Endothelial cell of umbilical vein (primary cell): ENCODE results near the gene INPP4B. TPM values are rescaled to one million over a fixed set of nuclear protein-coding genes. Genes with fewer than 3 reads are reported as not detected.

Source experiments
- BruUV-seq: library from RNA; stranded (reverse); fragments of 400-500 nt; replicated peaks from 2 replicates; lab custom pipeline; 2021; lab: Mats Ljungman, UMichigan
- CTCF ChIA-PET: fragments of 300-600, 350-600 bp; sonication (Branson Sonifier 250); formaldehyde crosslinking; loops from one replicate; lab custom pipeline; 2021; ENCODE audit warnings: antibody characterized with exemption, inconsistent platforms; lab: Charles Lee
- POLR2A ChIA-PET: fragments of 300-600, 350-600 bp; sonication (Branson Sonifier 250); formaldehyde crosslinking; loops from one replicate; lab custom pipeline; 2021; ENCODE audit warnings: antibody characterized with exemption, inconsistent platforms; lab: Charles Lee
- DNase-seq: peaks from one replicate; pipeline ENCODE4 v3.0.0-alpha.2; 2011; ENCODE audit warnings: low read depth, low spot score
- FAIRE-seq: peaks from 2 replicates; lab custom pipeline; 2011; peaks lifted over from hg19 to GRCh38; lab: Jason Lieb, UNC
- H2AFZ ChIP-seq: 2 replicates; pipeline ENCODE4 v1.6.0; 2012; ENCODE audit warnings: low read depth, low read length, control low read depth, inconsistent platforms
- H3K27ac ChIP-seq: 2 replicates; pipeline ENCODE4 v1.5.1; 2011; ENCODE audit warnings: low read depth, mild to moderate bottlenecking, control low read depth, low read length, moderate library complexity; ENCODE audit not compliant: insufficient read depth
- H3K27me3 ChIP-seq, 2 experiments: 2 replicates each; pipeline versions ENCODE4 v1.6.0 to v1.6.1; 2011; ENCODE audit warnings: low read length in 2 of 2, mixed read lengths in 1 of 2; ENCODE audit not compliant: control insufficient read depth in 2 of 2, insufficient read depth in 2 of 2
- H3K36me3 ChIP-seq, 2 experiments: 2 replicates in 1 of 2; 3 replicates in 1 of 2; pipeline ENCODE4 v1.5.1; 2011; ENCODE audit warnings: low read length in 2 of 2, mild to moderate bottlenecking in 1 of 2, moderate library complexity in 1 of 2; ENCODE audit not compliant: control insufficient read depth in 2 of 2, insufficient read depth in 2 of 2; ENCODE audit errors: extremely low read depth in 1 of 2
- H3K4me1 ChIP-seq: 3 replicates; pipeline ENCODE4 v1.5.1; 2011; ENCODE audit warnings: mild to moderate bottlenecking, low read length; ENCODE audit not compliant: control insufficient read depth, insufficient read depth; ENCODE audit errors: extremely low read depth
- H3K4me2 ChIP-seq: 2 replicates; pipeline ENCODE4 v1.6.1; 2011; ENCODE audit warnings: low read length, control low read depth, mixed read lengths; ENCODE audit not compliant: insufficient read depth
- H3K4me3 ChIP-seq, 3 experiments: fragments of 200-600 bp in 1 of 3; sonication (generic), shearing (Covaris generic) in 1 of 3; replicated peaks in 1 of 3; 2 replicates each; pipeline ENCODE4 v1.5.1; 2011 to 2016; ENCODE audit warnings: control low read depth in 3 of 3, low read length in 3 of 3, mild to moderate bottlenecking in 2 of 3, inconsistent platforms in 1 of 3, low read depth in 1 of 3, moderate library complexity in 1 of 3; ENCODE audit not compliant: insufficient read depth in 1 of 3
- H3K79me2 ChIP-seq: 2 replicates; pipeline ENCODE4 v1.6.0; 2012; ENCODE audit warnings: low read length, inconsistent platforms; ENCODE audit not compliant: control insufficient read depth, insufficient read depth
- H3K9ac ChIP-seq: replicated peaks from 2 replicates; pipeline ENCODE3; 2011; ENCODE audit warnings: low read length, control low read depth; ENCODE audit not compliant: insufficient read depth; ENCODE audit errors: extremely low read depth
- H3K9me1 ChIP-seq: replicated peaks from 3 replicates; pipeline ENCODE4 v1.6.0; 2011; ENCODE audit warnings: mild to moderate bottlenecking, low read length; ENCODE audit not compliant: control insufficient read depth, insufficient read depth; ENCODE audit errors: extremely low read depth
- H3K9me3 ChIP-seq: replicated peaks from 2 replicates; pipeline ENCODE4 v1.5.1; 2012; ENCODE audit warnings: low read length, inconsistent platforms; ENCODE audit not compliant: control insufficient read depth, insufficient read depth
- H4K20me1 ChIP-seq: replicated peaks from 2 replicates; pipeline ENCODE3; 2011; ENCODE audit warnings: mild to moderate bottlenecking, low read length; ENCODE audit not compliant: control insufficient read depth, insufficient read depth; ENCODE audit errors: extremely low read depth
- EZH2 ChIP-seq: IDR thresholded peaks from 2 replicates; pipeline ENCODE4 v1.6.1; 2012; ENCODE audit warnings: borderline replicate concordance, low read depth, mild to moderate bottlenecking, moderate library complexity, low read length, inconsistent platforms; ENCODE audit not compliant: severe bottlenecking
- FOS ChIP-seq: IDR thresholded peaks from 2 replicates; pipeline ENCODE4 v1.6.1; 2011; ENCODE audit warnings: mild to moderate bottlenecking, low read length, moderate library complexity, borderline replicate concordance; ENCODE audit not compliant: insufficient read depth
- GATA2 ChIP-seq: IDR thresholded peaks from 2 replicates; pipeline ENCODE4 v1.7.0; 2011; ENCODE audit warnings: low read depth, mild to moderate bottlenecking, moderate library complexity, mixed read lengths, low read length; ENCODE audit not compliant: insufficient read length, insufficient read depth
- JUN ChIP-seq: IDR thresholded peaks from 2 replicates; pipeline ENCODE4 v1.6.1; 2011; ENCODE audit warnings: borderline replicate concordance, low read depth; ENCODE audit not compliant: insufficient read length, insufficient read depth
- MYC ChIP-seq: IDR thresholded peaks from one replicate; pipeline ENCODE4 v1.6.1; 2011; ENCODE audit warnings: mild to moderate bottlenecking, low read depth, low read length
- POLR2A ChIP-seq: IDR thresholded peaks from 2 replicates; pipeline ENCODE4 v1.6.1; 2012; ENCODE audit warnings: low read depth, mild to moderate bottlenecking, control low read depth, low read length
- POLR2AphosphoS5 ChIP-seq: IDR thresholded peaks from 2 replicates; pipeline ENCODE4 v1.6.1; 2012; ENCODE audit warnings: low read depth, mild to moderate bottlenecking, control low read depth, low read length, moderate library complexity; ENCODE audit not compliant: insufficient read depth
- dilution Hi-C: fragments of 300-500 bp; cut with MboI; formaldehyde crosslinking; loops from one replicate; pipeline ENCODE4 v1.15.0; 2019; ENCODE audit warnings: low sequenced_read_pairs; ENCODE audit not compliant: extremely low pct_ligation_motif_present
- intact Hi-C: fragments of 100-400 bp; cut with micrococcal nuclease; formaldehyde crosslinking; loops from one replicate; pipeline ENCODE4 v1.10.0; 2022
- polyA plus RNA-seq, 4 experiments: library from polyadenylated mRNA; depleted of rRNA in 3 of 4; stranded (reverse) in 3 of 4; unstranded in 1 of 4; fragments of >200 nt; gene quantifications; 2 replicates each; pipeline versions ENCODE4 v1.2.1 to v1.2.3, GENCODE V29; 2011 to 2012; ENCODE audit warnings: missing spikeins in 1 of 4
- total RNA-seq: library from RNA; stranded (reverse); gene quantifications from 2 replicates; pipeline ENCODE4 v1.2.3, GENCODE V29; 2021
- TF ChIP-seq, protein P1 (sequence below), 2 donors: IDR thresholded peaks; 1 replicate in 1 of 2; 2 replicates in 1 of 2; pipeline ENCODE4 v1.5.1; 2011; ENCODE audit warnings: low read length in 2 of 2, mild to moderate bottlenecking in 2 of 2, moderate library complexity in 2 of 2, control low read depth in 1 of 2, inconsistent platforms in 1 of 2, low read depth in 1 of 2; ENCODE audit not compliant: insufficient read depth in 1 of 2; ENCODE audit errors: extremely low read depth in 1 of 2
- TF ChIP-seq, protein P2 (sequence below): IDR thresholded peaks from 2 replicates; pipeline ENCODE4 v1.6.1; 2011; ENCODE audit not compliant: insufficient read depth, insufficient read length

INPP4B gene
- total and polyA plus RNA-seq, 2 donors (not counting 3 experiments of a cell fraction or from before 2014, with no cell fraction given), result 0.41 to 3.1 TPM

DNA sequence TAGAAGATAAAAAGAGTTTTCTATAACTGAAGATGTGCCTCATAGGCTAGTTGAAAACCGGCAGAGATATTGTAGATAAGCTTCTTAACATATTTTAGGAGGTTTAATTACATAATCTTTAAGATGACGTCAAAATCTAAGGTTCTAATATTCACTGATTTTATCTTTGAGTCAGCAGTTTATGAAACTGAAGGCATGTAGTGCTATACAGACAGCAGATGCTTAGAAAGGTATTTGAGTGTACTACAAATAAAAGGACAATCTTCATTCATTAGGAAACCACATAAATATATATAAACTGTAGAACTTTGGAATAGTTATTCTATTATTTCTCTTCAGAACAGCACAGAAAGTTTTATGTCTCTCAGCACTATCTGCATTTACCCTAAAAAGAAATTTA, 704.9 kb downstream of the INPP4B start:
- FAIRE-seq, result peak; percentile 37
- dilution Hi-C loops, result no loop called here
- H3K4me2 ChIP-seq, result no peak overlapping the region
- H3K36me3 ChIP-seq, result no peaks in the 10 kb centered on the region
- no peaks in the 10 kb centered on the region for H4K20me1 ChIP-seq
- intact Hi-C loops, result no loop called here
- H3K27me3 ChIP-seq, result no peaks in the 10 kb centered on the region
- no peak overlapping the region for H3K27ac ChIP-seq
- DNase-seq, result no peak
- POLR2A ChIA-PET, result no interaction called here
- TF ChIP-seq POLR2AphosphoS5, result no peak
- TF ChIP-seq, protein P1, sequence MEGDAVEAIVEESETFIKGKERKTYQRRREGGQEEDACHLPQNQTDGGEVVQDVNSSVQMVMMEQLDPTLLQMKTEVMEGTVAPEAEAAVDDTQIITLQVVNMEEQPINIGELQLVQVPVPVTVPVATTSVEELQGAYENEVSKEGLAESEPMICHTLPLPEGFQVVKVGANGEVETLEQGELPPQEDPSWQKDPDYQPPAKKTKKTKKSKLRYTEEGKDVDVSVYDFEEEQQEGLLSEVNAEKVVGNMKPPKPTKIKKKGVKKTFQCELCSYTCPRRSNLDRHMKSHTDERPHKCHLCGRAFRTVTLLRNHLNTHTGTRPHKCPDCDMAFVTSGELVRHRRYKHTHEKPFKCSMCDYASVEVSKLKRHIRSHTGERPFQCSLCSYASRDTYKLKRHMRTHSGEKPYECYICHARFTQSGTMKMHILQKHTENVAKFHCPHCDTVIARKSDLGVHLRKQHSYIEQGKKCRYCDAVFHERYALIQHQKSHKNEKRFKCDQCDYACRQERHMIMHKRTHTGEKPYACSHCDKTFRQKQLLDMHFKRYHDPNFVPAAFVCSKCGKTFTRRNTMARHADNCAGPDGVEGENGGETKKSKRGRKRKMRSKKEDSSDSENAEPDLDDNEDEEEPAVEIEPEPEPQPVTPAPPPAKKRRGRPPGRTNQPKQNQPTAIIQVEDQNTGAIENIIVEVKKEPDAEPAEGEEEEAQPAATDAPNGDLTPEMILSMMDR (IDR thresholded peaks at IDR 0.05; ENCODE audit: extremely low read depth in 1 of 2, insufficient read depth in 1 of 2, low read depth in 1 of 2, low read length in 2 of 2), result no peak
- TF ChIP-seq FOS, result no peak
- no peak for TF ChIP-seq EZH2
- TF ChIP-seq JUN, result no peak
- TF ChIP-seq GATA2, result no peak
- TF ChIP-seq, protein P2, sequence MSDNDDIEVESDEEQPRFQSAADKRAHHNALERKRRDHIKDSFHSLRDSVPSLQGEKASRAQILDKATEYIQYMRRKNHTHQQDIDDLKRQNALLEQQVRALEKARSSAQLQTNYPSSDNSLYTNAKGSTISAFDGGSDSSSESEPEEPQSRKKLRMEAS, result no peak
- TF ChIP-seq POLR2A, result no peak
- no peak for TF ChIP-seq MYC
- BruUV-seq, result no TSS peak
- no peaks in the 10 kb centered on the region for H3K9me1 ChIP-seq
- no peak overlapping the region for H3K9ac ChIP-seq
- CTCF ChIA-PET, result interaction anchor here (0.6 to 2.1 kb wide), 3 partner anchors 13 to 553 kb away, joined by 3 to 6 read pairs (median 3); no protein-coding TSS in a partner anchor
- H3K4me3 ChIP-seq, result no peak overlapping the region
- no peaks in the 10 kb centered on the region for H3K4me1 ChIP-seq
- no peak overlapping the region for H2AFZ ChIP-seq
- H3K9me3 ChIP-seq, result no peaks in the 10 kb centered on the region
- H3K79me2 ChIP-seq, result no peaks in the 10 kb centered on the region
